LoVo (cell line): ENCODE results near the gene TAS1R1.
"Not testable (repeated sequence)": the region's sequence is repeated elsewhere in the genome, so short reads cannot be mapped to it uniquely, and the experiment has no call there.

ENCODE experiments used
- DNase-seq: peaks from one replicate; pipeline ENCODE4 v3.0.0-alpha.2; 2016; ENCODE audit warnings: low spot score

The TAS1R1 gene

GRCh38 chr1:6588893-6589520, 33.9 kb downstream of the TAS1R1 start:
- no peak for DNase-seq

- DNase-seq: no peak
Measured at GRCh38 chr1:6590046-6590445, 34.9 kb downstream of the TAS1R1 start.

GRCh38 chr1:6591222-6591621, 36.1 kb downstream of the TAS1R1 start:
- DNase-seq: no peak

GRCh38 chr1:6591644-6592043, 36.5 kb downstream of the TAS1R1 start:
- no peak for DNase-seq

GRCh38 chr1:6592441-6592840, 37.3 kb downstream of the TAS1R1 start:
- DNase-seq: no peak

- no peak for DNase-seq
Measured at GRCh38 chr1:6592865-6593593, 37.9 kb downstream of the TAS1R1 start.

- no peak for DNase-seq
Measured at GRCh38 chr1:6593810-6594209, 38.7 kb downstream of the TAS1R1 start.

GRCh38 chr1:6594977-6595740, 40.1 kb downstream of the TAS1R1 start:
- DNase-seq: no peak

- no peak for DNase-seq
Measured at GRCh38 chr1:6596351-6596750, 41.2 kb downstream of the TAS1R1 start.

GRCh38 chr1:6596886-6597776, 42.0 kb downstream of the TAS1R1 start:
- no peak for DNase-seq

- no peak for DNase-seq
Measured at GRCh38 chr1:6597777-6598131, 42.6 kb downstream of the TAS1R1 start.

GRCh38 chr1:6599141-6599975, 44.3 kb downstream of the TAS1R1 start:
- no peak for DNase-seq

GRCh38 chr1:6599991-6600390, 44.9 kb downstream of the TAS1R1 start:
- DNase-seq: not testable (repeated sequence)

- no peak for DNase-seq
Measured at GRCh38 chr1:6600410-6601048, 45.4 kb downstream of the TAS1R1 start.

- DNase-seq: peak; percentile 91
Measured at GRCh38 chr1:6601049-6601922, 46.2 kb downstream of the TAS1R1 start.

GRCh38 chr1:6601923-6602668, 47.0 kb downstream of the TAS1R1 start:
- peak; percentile 29 for DNase-seq

- peak; percentile 96 for DNase-seq
Measured at GRCh38 chr1:6602669-6603237, 47.6 kb downstream of the TAS1R1 start, which contains the start of gene KLHL21. TSS of gene KLHL21 (minus strand) at chr1:6602869. CDS start at chr1:6602817, 52 bp downstream.

GRCh38 chr1:6603238-6603914, 48.3 kb downstream of the TAS1R1 start:
- peak; percentile 53 for DNase-seq
